HFFc6 (cell line): ENCODE measurements around the gene ATF6. TPM values are rescaled to one million over a fixed set of nuclear protein-coding genes. Genes with fewer than 3 reads are reported as not detected.

Experiments
- DNase-seq: peaks from one replicate; pipeline ENCODE4 v3.0.0-alpha.2; 2018
- H3K27ac Mint-ChIP-seq: 2 replicates; pipeline ENCODE4 v1.8.0; 2020; ENCODE audit warnings: mild to moderate bottlenecking, mixed read lengths
- H3K27me3 Mint-ChIP-seq: 2 replicates; pipeline ENCODE4 v1.8.0; 2021; ENCODE audit warnings: mild to moderate bottlenecking, moderate library complexity, mixed read lengths; ENCODE audit not compliant: insufficient read depth
- H3K36me3 Mint-ChIP-seq: 2 replicates; pipeline ENCODE4 v1.8.0; 2021; ENCODE audit warnings: low read depth, mixed read lengths
- H3K4me1 Mint-ChIP-seq: 2 replicates; pipeline ENCODE4 v1.8.0; 2020; ENCODE audit warnings: low read depth, mixed read lengths
- H3K4me3 Mint-ChIP-seq: 2 replicates; pipeline ENCODE4 v1.8.0; 2020; ENCODE audit warnings: mild to moderate bottlenecking, moderate library complexity, mixed read lengths
- H3K9me3 Mint-ChIP-seq: 2 replicates; pipeline ENCODE4 v1.8.0; 2020; ENCODE audit warnings: mild to moderate bottlenecking, mixed read lengths
- CTCF ChIP-seq: fragments of 200-600 bp; sonication (generic); IDR thresholded peaks from 2 replicates; pipeline ENCODE4 v1.5.0; 2021; ENCODE audit warnings: antibody characterized with exemption, mild to moderate bottlenecking
- total RNA-seq, 6 experiments: library from RNA; stranded (reverse); fragmentation: NEBNext Ultra II Directional; extraction: Animal tissue kit (Norgen Biotek cat#: 25700); gene quantifications; 2 replicates in 1 of 6; 3 replicates in 5 of 6; pipeline ENCODE4 v1.2.3, GENCODE V29; 2021

ATF6 gene
- total RNA-seq, 6 experiments from 2014 or later = 23.7 to 29.9 (median 27.6) TPM

DNA sequence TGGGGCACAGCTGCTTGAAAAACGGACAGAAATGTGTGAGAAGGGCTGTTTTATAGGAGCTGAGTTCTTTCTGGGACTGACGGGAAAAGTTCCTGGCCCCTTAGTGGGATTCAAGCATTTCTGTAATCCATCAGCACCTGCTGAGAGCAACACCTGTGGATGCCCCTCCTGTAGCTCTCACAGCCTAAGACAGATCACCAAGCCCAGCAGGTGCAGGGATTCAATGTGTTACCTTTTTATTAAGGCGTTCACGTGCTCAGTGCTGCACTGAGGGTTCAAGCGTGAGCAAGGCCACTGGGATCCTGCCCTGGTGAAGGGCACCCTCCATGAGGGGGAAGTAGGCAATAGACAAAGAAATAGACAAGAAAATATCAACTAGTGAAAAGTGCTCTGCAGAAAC lies 242.7 kb downstream of the ATF6 start:
- no peak for TF ChIP-seq CTCF
- H3K27me3 Mint-ChIP-seq = peaks cover 3% of the 10 kb centered on the region
- DNase-seq = no peak

GRCh38 chr1:162009501-162010174 lies 243.5 kb downstream of the ATF6 start:
- Mint-ChIP-seq H3K36me3 (peaks cover 13% of the 10 kb centered on the region), H3K27ac (no peak overlapping the region), H3K4me3 (no peak overlapping the region), H3K4me1 (peaks cover 5% of the 10 kb centered on the region), H3K27me3 (peaks cover 3% of the 10 kb centered on the region), H3K9me3 (peaks cover 3% of the 10 kb centered on the region; the same call in 1 of the 2 replicates)
- no peak for DNase-seq
- TF ChIP-seq CTCF = no peak

More for the DNA sequence above, 242.7 kb downstream of the ATF6 start:
- H3K4me3 Mint-ChIP-seq = no peak overlapping the region
- H3K36me3 Mint-ChIP-seq = peaks cover 5% of the 10 kb centered on the region
- peaks cover 13% of the 10 kb centered on the region for H3K4me1 Mint-ChIP-seq
- no peak overlapping the region for H3K27ac Mint-ChIP-seq
- no peaks in the 10 kb centered on the region; the same call in 1 of the 2 replicates for H3K9me3 Mint-ChIP-seq

GRCh38 chr1:162010175-162010506 lies 244.0 kb downstream of the ATF6 start:
- no peak for TF ChIP-seq CTCF
- Mint-ChIP-seq H3K4me3 (no peak overlapping the region), H3K27me3 (peaks cover 3% of the 10 kb centered on the region), H3K27ac (no peak overlapping the region), H3K36me3 (peaks cover 13% of the 10 kb centered on the region), H3K4me1 (no peaks in the 10 kb centered on the region; the same call in 1 of the 2 replicates), H3K9me3 (peaks cover 3% of the 10 kb centered on the region; the same call in 1 of the 2 replicates)
- no peak for DNase-seq

- no peak overlapping the region for H3K27ac Mint-ChIP-seq
- no peak for DNase-seq
- H3K4me1 Mint-ChIP-seq = no peaks in the 10 kb centered on the region; the same call in 1 of the 2 replicates
- no peak overlapping the region for H3K4me3 Mint-ChIP-seq
- peaks cover 13% of the 10 kb centered on the region for H3K36me3 Mint-ChIP-seq
- peaks cover 3% of the 10 kb centered on the region; the same call in 1 of the 2 replicates for H3K9me3 Mint-ChIP-seq
- TF ChIP-seq CTCF = no peak
- H3K27me3 Mint-ChIP-seq = peaks cover 5% of the 10 kb centered on the region
Measured at GRCh38 chr1:162011337-162012012, 245.4 kb downstream of the ATF6 start.

DNA sequence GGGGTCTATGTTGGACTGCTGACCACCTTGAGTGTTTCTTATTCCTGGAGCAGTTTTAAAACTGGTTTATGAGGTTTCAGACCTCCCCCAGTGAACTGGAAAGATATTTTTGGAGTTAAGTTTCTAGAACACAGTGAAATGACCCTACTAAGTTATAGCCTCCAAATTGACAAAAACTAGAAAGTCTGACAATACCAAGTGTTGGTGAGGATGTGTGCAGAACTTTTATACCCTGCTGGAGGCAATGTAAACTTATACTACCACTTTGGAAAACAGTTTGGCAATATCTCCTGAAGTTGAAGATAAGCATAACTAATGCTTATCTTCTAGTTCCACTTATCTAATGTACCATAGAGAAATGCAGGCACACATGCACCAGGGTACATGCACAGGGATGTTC lies 247.2 kb downstream of the ATF6 start:
- peaks cover 5% of the 10 kb centered on the region for H3K27me3 Mint-ChIP-seq
- peaks cover 20% of the 10 kb centered on the region for H3K36me3 Mint-ChIP-seq
- TF ChIP-seq CTCF = no peak
- DNase-seq = no peak
- no peak overlapping the region for H3K4me3 Mint-ChIP-seq
- no peaks in the 10 kb centered on the region; the same call in 1 of the 2 replicates for H3K4me1 Mint-ChIP-seq
- H3K27ac Mint-ChIP-seq = no peak overlapping the region
- peaks cover 3% of the 10 kb centered on the region; the same call in 1 of the 2 replicates for H3K9me3 Mint-ChIP-seq

Other genes with a start within 250 kb of the ATF6 start
- under 1 TPM; 0.10 to 0.45 (median 0.19) TPM for gene HSPA6, start 241.8 kb upstream of the ATF6 start, total RNA-seq
- gene FCGR3A, start 216.5 kb upstream of the ATF6 start, total RNA-seq = not detected
- gene FCGR3B, start 135.1 kb upstream of the ATF6 start, total RNA-seq = not detected
- gene FCGR2B, start 103.2 kb upstream of the ATF6 start, total RNA-seq = not detected
- gene FCRLA, start 59.1 kb upstream of the ATF6 start, total RNA-seq = 1 to 10 TPM; 2.3 to 5.1 (median 2.9) TPM
- gene FCRLB, start 44.8 kb upstream of the ATF6 start, total RNA-seq = 1 to 10 TPM; 3.3 to 5.1 (median 3.7) TPM
- 10 to 100 TPM; 31.9 to 38.0 (median 36.4) TPM for gene DUSP12, start 16.5 kb upstream of the ATF6 start, total RNA-seq